ENCODE data around the gene ZYG11B.
"Not testable (repeated sequence)": the region's sequence is repeated elsewhere in the genome, so short reads cannot be mapped to it uniquely, and the experiment has no call there.

ZYG11B gene

DNA sequence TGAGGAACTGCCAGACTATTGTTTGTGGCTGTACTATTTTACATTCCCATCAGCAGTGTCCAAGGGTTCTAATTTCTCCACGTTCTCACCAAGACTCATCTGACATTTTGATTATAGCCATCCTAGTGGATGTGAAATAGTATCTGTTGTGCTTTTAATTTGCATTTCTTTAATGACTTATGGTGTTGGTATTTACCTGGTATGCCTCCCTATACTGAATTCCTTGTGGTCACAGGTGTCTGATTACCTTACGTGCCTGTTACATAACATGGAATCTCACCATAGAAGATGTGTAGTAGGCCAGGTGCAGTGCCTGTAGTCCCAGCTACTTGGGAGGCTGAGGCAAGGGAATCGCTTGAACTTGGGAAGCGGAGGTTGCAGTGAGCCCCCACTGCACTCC lies 129.8 kb downstream of the ZYG11B start:
- DNase-seq = no peak

DNA sequence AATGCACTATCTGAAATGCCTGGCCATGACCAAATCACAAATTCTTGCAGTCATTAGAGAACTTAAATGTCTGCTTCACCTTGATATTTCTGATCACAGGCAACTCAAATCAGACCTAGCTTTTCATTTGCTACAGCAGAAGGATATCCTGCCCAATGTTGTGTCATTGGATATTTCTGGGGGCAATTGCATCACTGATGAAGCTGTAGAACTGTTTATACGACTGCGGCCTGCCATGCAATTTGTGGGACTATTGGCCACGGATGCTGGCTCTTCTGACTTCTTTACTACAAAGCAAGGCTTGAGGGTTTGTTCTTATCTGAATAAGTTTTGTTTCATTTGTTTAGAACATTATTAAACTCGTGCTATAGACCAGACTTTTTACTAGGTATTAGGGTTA lies 131.2 kb downstream of the ZYG11B start:
- no peak for DNase-seq

DNA sequence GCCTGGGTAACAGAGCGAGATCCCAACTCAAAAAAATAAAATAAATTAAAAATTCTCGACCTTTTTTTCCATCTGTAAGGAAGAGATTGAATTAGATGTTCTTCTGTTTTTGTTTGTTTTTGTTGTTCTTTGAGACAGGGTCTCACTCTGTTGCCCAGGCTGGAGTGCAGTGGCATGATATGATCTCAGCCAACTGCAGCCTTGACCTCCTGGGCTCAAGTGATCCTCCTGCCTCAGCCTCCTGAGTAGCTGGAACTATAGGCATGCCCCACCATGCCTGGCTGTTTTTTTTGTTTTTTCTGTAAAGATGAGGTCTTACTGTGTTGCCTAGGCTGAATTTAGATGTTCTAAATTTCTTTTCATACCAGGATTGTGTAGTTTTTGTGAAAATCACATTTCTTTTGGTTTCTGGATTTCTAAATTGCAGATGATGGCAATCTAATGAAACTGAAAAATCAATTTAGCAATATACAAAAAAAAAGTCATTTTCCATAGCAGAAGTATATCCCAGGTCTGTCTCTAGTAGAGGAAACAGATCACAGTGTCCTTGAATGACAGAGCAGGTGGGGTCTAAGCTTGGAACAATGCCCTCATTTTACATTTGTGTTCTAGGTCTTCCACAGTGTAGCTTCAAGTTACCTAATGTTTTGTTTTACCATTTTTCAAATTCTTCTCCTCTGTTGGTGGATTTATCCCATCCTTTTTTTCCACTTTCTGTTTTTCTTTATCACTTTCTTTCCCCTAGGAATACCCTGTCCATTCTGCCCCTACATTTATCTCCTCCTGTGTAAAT lies 136.6 kb downstream of the ZYG11B start:
- DNase-seq = no peak

DNA sequence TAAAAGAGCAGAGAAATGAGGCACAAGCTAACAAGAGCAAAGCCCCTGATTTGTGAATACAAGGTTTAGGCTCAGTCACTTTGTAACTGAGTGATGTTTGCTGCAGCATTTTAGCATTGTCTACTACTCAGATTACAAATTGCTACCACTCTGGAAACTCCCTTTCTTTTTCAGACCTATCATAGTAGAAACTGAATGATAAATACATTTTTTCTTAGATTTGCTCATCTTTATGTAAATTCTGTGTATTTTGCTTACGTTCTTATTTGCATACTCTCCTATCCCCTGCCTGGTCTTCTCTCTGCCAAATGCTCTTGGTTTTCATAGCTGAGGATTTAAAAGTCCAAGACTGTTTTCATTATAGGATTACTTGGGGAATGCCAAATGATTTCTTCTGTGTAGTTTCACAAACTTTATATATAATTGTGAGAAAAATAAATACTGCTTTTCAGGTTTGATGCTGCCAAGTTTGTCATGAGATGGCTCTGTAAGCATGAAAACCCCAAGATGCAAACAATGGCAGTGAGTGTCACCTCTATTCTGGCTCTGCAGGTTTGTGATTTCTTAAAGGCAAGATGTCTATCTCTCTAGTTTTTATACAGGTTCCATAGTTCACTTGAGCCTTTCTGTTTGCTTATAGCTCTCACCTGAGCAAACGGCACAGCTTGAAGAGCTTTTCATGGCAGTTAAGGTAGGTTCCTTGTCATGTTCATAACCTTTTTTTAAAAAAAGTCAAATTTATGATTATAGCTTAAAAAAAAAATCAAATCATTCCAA lies 141.0 kb downstream of the ZYG11B start:
- DNase-seq = no peak

DNA sequence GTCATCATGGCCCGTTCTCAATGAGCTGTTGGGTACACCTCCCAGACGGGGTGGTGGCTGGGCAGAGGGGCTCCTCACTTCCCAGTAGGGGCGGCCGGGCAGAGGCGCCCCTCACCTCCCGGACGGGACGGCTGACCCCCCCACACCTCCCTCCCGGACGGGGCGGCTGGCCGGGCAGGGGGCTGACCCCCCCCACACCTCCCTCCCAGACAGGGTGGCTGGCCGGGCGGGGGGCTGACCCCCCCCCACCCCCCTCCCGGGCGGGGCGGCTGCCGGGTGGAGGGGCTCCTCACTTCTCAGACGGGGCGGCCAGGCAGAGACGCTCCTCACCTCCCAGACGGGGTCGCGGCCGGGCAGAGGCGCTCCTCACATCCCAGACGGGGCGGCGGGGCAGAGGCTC lies 143.5 kb downstream of the ZYG11B start:
- DNase-seq = not testable (repeated sequence)

DNA sequence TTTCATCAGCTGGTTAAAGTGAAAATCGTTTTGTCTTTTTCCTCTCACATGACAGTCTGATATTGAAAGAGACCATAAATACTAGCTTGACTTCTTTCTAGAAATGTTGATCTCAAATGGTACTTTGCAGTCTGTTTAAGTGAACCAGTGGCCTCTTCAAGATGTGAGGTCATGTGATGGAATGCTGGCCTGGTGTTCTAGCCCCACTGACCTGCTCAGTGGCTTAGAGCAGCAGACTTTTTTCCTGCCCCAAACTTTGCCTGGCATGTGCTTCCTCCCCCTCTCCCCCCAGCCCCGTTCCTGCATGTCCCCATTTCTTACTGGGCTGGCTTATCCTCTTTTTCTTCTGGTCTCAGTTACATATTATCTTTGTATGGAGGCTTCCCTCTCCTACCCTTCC lies 150.6 kb downstream of the ZYG11B start:
- DNase-seq = no peak

Measured in hippocampal formation (tissue), 2 donors.